GM12878 (cell line): ENCODE data around the gene GBX1.

Source experiments
- CTCF ChIP-seq, 3 experiments: IDR thresholded peaks in 2 of 3; conservative IDR thresholded peaks in 1 of 3; 2 replicates each; pipeline ENCODE4 v1.5.1; 2011; ENCODE audit warnings: low read depth in 3 of 3, low read length in 3 of 3, mild to moderate bottlenecking in 3 of 3, control low read depth in 2 of 3, moderate library complexity in 2 of 3, inconsistent platforms in 1 of 3, mixed read lengths in 1 of 3; ENCODE audit not compliant: control insufficient read depth in 2 of 3, insufficient read depth in 1 of 3; ENCODE audit errors: extremely low read depth in 1 of 3
- POLR2AphosphoS5 ChIP-seq: IDR thresholded peaks from 2 replicates; pipeline ENCODE4 v1.6.1; 2011; ENCODE audit warnings: mild to moderate bottlenecking, low read length, inconsistent platforms

GRCh38 chr7:151119902-151120301 is 47.6 kb downstream of the GBX1 start:
- TF ChIP-seq POLR2AphosphoS5: no peak
- TF ChIP-seq CTCF (IDR thresholded peaks at IDR 0.05 in 2 of 3, conservative IDR thresholded peaks at IDR 0.05 in 1 of 3; ENCODE audit: control insufficient read depth in 2 of 3, extremely low read depth in 1 of 3, insufficient read depth in 1 of 3, low read depth in 3 of 3, low read length in 3 of 3): no peak
